H9 (cell line): ENCODE data around the gene LAMB4. TPM values are rescaled to one million over a fixed set of nuclear protein-coding genes. Genes with fewer than 3 reads are reported as not detected.

Source experiments
- DNase-seq: peaks from one replicate; pipeline ENCODE4 v3.0.0-alpha.2; 2017
- H2AFZ ChIP-seq: one replicate; pipeline ENCODE4 v1.6.1; 2013; ENCODE audit warnings: mild to moderate bottlenecking, low read length, control low read depth, moderate library complexity
- H2AK5ac ChIP-seq: 2 replicates; pipeline ENCODE4 v1.6.1; 2013; ENCODE audit warnings: low read length, control low read depth, mixed read lengths; ENCODE audit not compliant: insufficient read length
- H2BK120ac ChIP-seq: one replicate; pipeline ENCODE4 v1.6.1; 2013; ENCODE audit warnings: low read depth, mild to moderate bottlenecking, low read length, control low read depth, inconsistent platforms; ENCODE audit not compliant: poor library complexity, severe bottlenecking
- H2BK12ac ChIP-seq: 2 replicates; pipeline ENCODE4 v1.6.1; 2013; ENCODE audit warnings: low read length, control low read depth, mixed read lengths, low read depth; ENCODE audit not compliant: insufficient read length
- H2BK15ac ChIP-seq: 2 replicates; pipeline ENCODE4 v1.6.1; 2013; ENCODE audit warnings: low read depth, low read length, control low read depth
- H2BK20ac ChIP-seq: one replicate; pipeline ENCODE4 v1.6.1; 2013; ENCODE audit warnings: low read depth, mild to moderate bottlenecking, low read length, control low read depth, inconsistent platforms; ENCODE audit not compliant: poor library complexity, severe bottlenecking
- H2BK5ac ChIP-seq: 2 replicates; pipeline ENCODE4 v1.6.1; 2013; ENCODE audit warnings: low read length, control low read depth, mixed read lengths; ENCODE audit not compliant: insufficient read length
- H3K14ac ChIP-seq: 2 replicates; pipeline ENCODE4 v1.6.1; 2013; ENCODE audit warnings: low read length, control low read depth; ENCODE audit not compliant: insufficient read depth
- H3K18ac ChIP-seq: 2 replicates; pipeline ENCODE4 v1.6.1; 2013; ENCODE audit warnings: low read depth, mild to moderate bottlenecking, mixed read lengths, low read length, control low read depth; ENCODE audit not compliant: insufficient read length
- H3K23ac ChIP-seq: 2 replicates; pipeline ENCODE4 v1.6.1; 2013; ENCODE audit warnings: low read length, control low read depth, mixed read lengths, low read depth; ENCODE audit not compliant: insufficient read length
- H3K23me2 ChIP-seq: 2 replicates; pipeline ENCODE4 v1.6.1; 2013; ENCODE audit warnings: low read depth, mild to moderate bottlenecking, mixed read lengths, low read length, control low read depth; ENCODE audit not compliant: insufficient read length, poor library complexity, severe bottlenecking
- H3K27ac ChIP-seq: 2 replicates; pipeline ENCODE4 v1.5.1; 2013; ENCODE audit warnings: low read length, control low read depth, mixed read lengths, low read depth; ENCODE audit not compliant: insufficient read length
- H3K27me3 ChIP-seq: 2 replicates; pipeline ENCODE4 v1.6.1; 2013; ENCODE audit warnings: low read length, control low read depth, inconsistent platforms; ENCODE audit not compliant: insufficient read depth
- H3K4ac ChIP-seq: 2 replicates; pipeline ENCODE4 v1.6.1; 2013; ENCODE audit warnings: low read depth, mild to moderate bottlenecking, control low read depth, inconsistent platforms, low read length, moderate library complexity
- H3K4me1 ChIP-seq: 2 replicates; pipeline ENCODE4 v1.6.1; 2013; ENCODE audit warnings: low read length, control low read depth, inconsistent platforms; ENCODE audit not compliant: insufficient read depth
- H3K4me2 ChIP-seq: 2 replicates; pipeline ENCODE4 v1.6.1; 2013; ENCODE audit warnings: low read length, control low read depth, mixed read lengths; ENCODE audit not compliant: insufficient read length, insufficient read depth
- H3K56ac ChIP-seq: 2 replicates; pipeline ENCODE4 v1.6.1; 2013; ENCODE audit warnings: low read depth, mild to moderate bottlenecking, mixed read lengths, low read length, control low read depth; ENCODE audit not compliant: insufficient read length
- H3K79me1 ChIP-seq: 2 replicates; pipeline ENCODE4 v1.6.1; 2013; ENCODE audit warnings: low read depth, mild to moderate bottlenecking, moderate library complexity, low read length, control low read depth, inconsistent platforms; ENCODE audit not compliant: insufficient read depth, poor library complexity, severe bottlenecking
- H3K79me2 ChIP-seq: 2 replicates; pipeline ENCODE4 v1.6.1; 2013; ENCODE audit warnings: low read length, control low read depth, inconsistent platforms; ENCODE audit not compliant: insufficient read depth
- H3K9ac ChIP-seq: 2 replicates; pipeline ENCODE4 v1.6.1; 2013; ENCODE audit warnings: low read length, control low read depth, mixed read lengths; ENCODE audit not compliant: insufficient read length; ENCODE audit errors: extremely low read depth
- H3K9me3 ChIP-seq: one replicate; pipeline ENCODE4 v1.6.1; 2013; ENCODE audit warnings: low read depth, low read length, inconsistent platforms; ENCODE audit not compliant: control insufficient read depth
- H3T11ph ChIP-seq: one replicate; pipeline ENCODE4 v1.6.1; 2013; ENCODE audit warnings: mild to moderate bottlenecking, low read length, control low read depth, inconsistent platforms
- H4K20me1 ChIP-seq: one replicate; pipeline ENCODE4 v1.6.1; 2013; ENCODE audit not compliant: control insufficient read depth, insufficient read length, insufficient read depth
- H4K5ac ChIP-seq: 2 replicates; pipeline ENCODE4 v1.6.1; 2013; ENCODE audit warnings: low read depth, mild to moderate bottlenecking, mixed read lengths, low read length, control low read depth; ENCODE audit not compliant: insufficient read length
- H4K8ac ChIP-seq: replicated peaks from 2 replicates; pipeline ENCODE4 v1.6.1; 2013; ENCODE audit warnings: low read length, control low read depth, mixed read lengths, low read depth; ENCODE audit not compliant: insufficient read length
- H4K91ac ChIP-seq: 2 replicates; pipeline ENCODE4 v1.6.1; 2013; ENCODE audit warnings: low read depth, mild to moderate bottlenecking, moderate library complexity, mixed read lengths, low read length, control low read depth; ENCODE audit not compliant: insufficient read length
- H3K27ac Mint-ChIP-seq, 3 experiments: 2 replicates in 2 of 3; 3 replicates in 1 of 3; pipeline ENCODE4 v1.8.0; 2020 to 2021; ENCODE audit warnings: mixed read lengths in 3 of 3, mild to moderate bottlenecking in 1 of 3, moderate library complexity in 1 of 3
- H3K27me3 Mint-ChIP-seq: 2 replicates; pipeline ENCODE4 v1.8.0; 2021; ENCODE audit warnings: low read depth, mild to moderate bottlenecking, moderate library complexity, mixed read lengths
- H3K36me3 Mint-ChIP-seq, 3 experiments: 2 replicates in 2 of 3; 3 replicates in 1 of 3; pipeline ENCODE4 v1.8.0; 2020 to 2021; ENCODE audit warnings: low read depth in 3 of 3, mixed read lengths in 3 of 3; ENCODE audit not compliant: insufficient read depth in 1 of 3
- H3K4me1 Mint-ChIP-seq, 2 experiments: 2 replicates each; pipeline ENCODE4 v1.8.0; 2020; ENCODE audit warnings: mixed read lengths in 2 of 2
- H3K4me3 Mint-ChIP-seq, 2 experiments: 2 replicates in 1 of 2; 3 replicates in 1 of 2; pipeline ENCODE4 v1.8.0; 2020 to 2021; ENCODE audit warnings: mild to moderate bottlenecking in 2 of 2, mixed read lengths in 2 of 2, moderate library complexity in 1 of 2
- H3K9me3 Mint-ChIP-seq, 2 experiments: 2 replicates in 1 of 2; 3 replicates in 1 of 2; pipeline ENCODE4 v1.8.0; 2020; ENCODE audit warnings: mild to moderate bottlenecking in 2 of 2, mixed read lengths in 2 of 2, moderate library complexity in 1 of 2
- CTCF ChIP-seq: fragments of 200-600 bp; sonication (generic); conservative IDR thresholded peaks from 3 replicates; pipeline ENCODE4 v1.8.0; 2021; ENCODE audit warnings: antibody characterized with exemption, mild to moderate bottlenecking
- WGBS: extraction: QIAGEN DNeasy Blood & Tissue Kit; methylation state at CpG from one replicate; pipeline ENCODE4 v1.1.7; 2013; ENCODE audit warnings: missing lambda C conversion rate, low lambda C conversion rate, mixed read lengths; ENCODE audit not compliant: insufficient read length; ENCODE audit errors: extremely low coverage; 5-methylcytosine and 5-hydroxymethylcytosine counted together
- total RNA-seq: library from RNA; stranded (reverse); gene quantifications from 2 replicates; pipeline ENCODE4 v1.2.1, GENCODE V29; 2021

The LAMB4 gene
- total RNA-seq, 1 experiment from 2014 or later: not detected

GRCh38 chr7:108152198-108152597 lies 22.0 kb upstream of the LAMB4 start:
- Histone ChIP-seq H2BK20ac (no peak overlapping the region), H4K5ac (no peak overlapping the region), H2BK120ac (no peak overlapping the region), H3K4me1 (no peaks in the 10 kb centered on the region), H3T11ph (no peak overlapping the region), H4K8ac (no peak overlapping the region), H2BK15ac (no peak overlapping the region), H3K23me2 (no peaks in the 10 kb centered on the region), H3K79me1 (no peaks in the 10 kb centered on the region), H3K14ac (no peak overlapping the region), H2BK5ac (no peak overlapping the region), H3K79me2 (no peaks in the 10 kb centered on the region), H3K9ac (no peak overlapping the region), H3K56ac (no peak overlapping the region), H3K9me3 (no peaks in the 10 kb centered on the region), H3K18ac (no peak overlapping the region), H4K20me1 (no peaks in the 10 kb centered on the region), H4K91ac (no peak overlapping the region), H3K23ac (no peak overlapping the region), H3K27me3 (no peaks in the 10 kb centered on the region), H3K4me2 (no peak overlapping the region), H2AFZ (no peak overlapping the region), H2AK5ac (no peak overlapping the region), H3K4ac (no peak overlapping the region), H2BK12ac (no peak overlapping the region), H3K27ac (no peak overlapping the region)
- peak overlapping the region in 1 of 3 experiments; percentile 20; a peak in 1 of 7 replicates for H3K27ac Mint-ChIP-seq
- no peak for DNase-seq
- no peaks in the 10 kb centered on the region for H3K36me3 Mint-ChIP-seq
- TF ChIP-seq CTCF: no peak
- no CpG with 5 or more reads among the region's 3 CpGs for WGBS
- no peaks in the 10 kb centered on the region for H3K27me3 Mint-ChIP-seq
- peaks cover 3 to 4% of the 10 kb centered on the region in 2 experiments; a peak in 1 of 4 replicates for H3K4me1 Mint-ChIP-seq
- H3K9me3 Mint-ChIP-seq: no peaks in the 10 kb centered on the region
- no peak overlapping the region for H3K4me3 Mint-ChIP-seq
